ENCODE results near the gene KIF18A.
"Not testable (repeated sequence)": the region's sequence is repeated elsewhere in the genome, so short reads cannot be mapped to it uniquely, and the experiment has no call there.

Gene KIF18A

DNA sequence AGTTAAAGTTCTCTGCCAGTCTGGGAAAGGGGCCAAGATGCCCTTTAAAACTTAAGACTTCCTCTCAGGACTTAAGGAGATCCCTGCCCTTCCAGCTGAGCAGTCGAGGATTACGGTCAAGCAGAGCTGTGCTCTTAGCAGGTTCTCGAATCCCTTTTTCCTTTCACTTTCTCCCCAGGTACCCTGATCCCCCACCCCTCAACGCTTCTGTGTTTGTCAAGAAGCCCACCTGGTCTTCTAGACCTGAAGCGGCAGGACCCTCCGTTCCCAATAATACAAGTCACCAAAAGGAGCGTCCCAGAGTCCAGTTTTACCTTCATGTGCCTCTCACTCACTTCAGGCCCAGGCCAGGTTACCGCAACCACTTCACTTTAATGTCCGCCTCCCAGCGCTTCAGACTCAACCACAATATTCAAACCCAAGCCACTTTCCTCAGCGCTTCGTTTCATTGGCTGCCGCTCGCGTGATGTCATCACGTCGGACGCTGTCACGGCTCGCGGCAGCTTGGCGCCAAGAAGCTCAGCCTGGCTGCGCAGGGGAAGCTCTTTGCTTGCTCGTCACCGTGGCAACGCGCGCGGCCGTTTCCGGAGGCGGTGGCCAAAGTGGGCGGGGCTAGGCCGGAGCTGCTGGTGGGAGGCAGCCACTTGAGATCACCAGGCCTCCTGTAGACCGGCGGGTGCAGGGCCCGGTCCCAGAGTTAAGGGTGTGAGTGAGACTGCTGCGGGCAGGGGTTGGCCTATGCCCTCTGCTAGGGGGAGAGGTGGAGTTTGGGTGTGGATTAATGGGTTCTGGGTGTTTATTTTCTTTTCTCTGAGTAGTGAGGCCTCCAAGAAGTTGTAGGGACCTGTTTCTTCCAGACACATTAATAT, at the start of gene KIF18A, which contains the start of gene METTL15:
KIF18A (minus strand) TSS at position 407 of the 869 bp plus-strand sequence. CDS start 10,209 bp downstream, outside the sequence.
METTL15 (plus strand) TSS at position 639 of the 869 bp plus-strand sequence. CDS start 4,947 bp downstream, outside the sequence.
- peak; percentile 96 to 97 for DNase-seq (ENCODE audit: low read depth in 2 of 2)

DNA sequence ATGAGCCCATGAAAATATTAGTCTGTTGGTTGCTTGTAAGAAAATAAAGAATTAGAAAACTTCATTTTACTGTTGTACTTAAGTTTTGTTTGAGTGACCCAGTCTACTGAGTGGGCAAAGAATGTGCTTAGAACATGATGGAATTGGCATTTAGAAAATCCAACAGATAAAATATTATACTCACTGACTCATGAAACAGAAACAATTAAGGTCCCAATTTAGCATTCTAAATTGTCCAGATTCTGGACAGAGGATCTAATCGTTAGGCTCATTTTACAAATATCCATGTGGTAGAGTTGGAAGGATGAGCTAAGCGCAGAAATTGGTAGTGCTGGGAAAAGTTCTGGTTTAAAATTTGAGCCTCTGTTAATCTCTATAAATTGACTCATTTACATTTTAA, 45.6 kb upstream of the KIF18A start:
- no peak for DNase-seq (ENCODE audit: low read depth in 2 of 2)

DNA sequence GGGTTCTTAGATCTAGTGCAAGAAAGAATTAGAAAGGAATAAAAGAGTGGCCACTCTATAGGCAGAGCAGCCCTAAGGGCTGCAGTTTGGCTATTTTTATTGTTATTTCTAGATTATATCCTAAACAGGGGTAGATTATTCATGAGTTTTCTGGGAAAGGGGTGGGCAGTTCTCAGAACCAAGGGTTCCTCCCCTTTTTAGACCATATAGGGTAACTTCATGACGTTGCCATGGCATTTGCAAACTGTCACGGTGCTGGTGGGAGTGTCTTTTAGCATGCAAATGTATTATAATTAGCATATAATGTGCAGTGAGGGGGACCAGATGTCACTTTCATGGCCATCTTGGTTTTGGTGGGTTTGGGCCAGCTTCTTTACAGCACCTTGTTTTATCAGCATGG, 44.8 kb upstream of the KIF18A start:
- DNase-seq (ENCODE audit: low read depth in 2 of 2) = no peak

DNA sequence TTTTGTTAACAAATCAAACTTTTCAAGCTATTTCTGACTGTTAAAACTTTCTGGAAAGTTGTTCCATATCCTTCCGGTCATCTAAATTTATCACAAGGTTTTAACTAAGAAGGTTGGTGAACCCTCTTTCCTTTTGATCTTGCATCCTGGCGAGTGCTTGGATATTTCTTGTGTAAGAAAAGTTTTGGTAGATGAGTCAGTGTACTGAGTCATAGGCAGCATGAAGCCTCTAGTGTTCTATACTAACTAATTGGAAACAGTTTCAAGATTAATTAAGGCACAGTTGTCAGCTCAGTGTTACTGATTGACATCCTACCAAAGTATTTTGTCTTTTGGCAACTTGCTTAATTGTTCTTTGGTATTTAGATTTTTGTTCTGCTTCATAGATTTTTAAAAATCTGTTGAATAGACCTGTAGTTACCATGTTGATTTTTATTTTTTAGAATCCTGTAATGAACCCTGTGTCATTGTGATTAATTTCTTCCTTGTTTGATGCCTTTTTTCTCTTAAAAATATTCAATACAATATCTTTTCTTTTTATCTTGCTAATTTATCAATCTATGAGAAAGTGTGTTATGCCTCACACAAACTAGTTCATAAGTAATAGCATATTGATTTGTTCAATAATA, 38.3 kb upstream of the KIF18A start:
- DNase-seq (ENCODE audit: low read depth in 2 of 2) = no peak

DNA sequence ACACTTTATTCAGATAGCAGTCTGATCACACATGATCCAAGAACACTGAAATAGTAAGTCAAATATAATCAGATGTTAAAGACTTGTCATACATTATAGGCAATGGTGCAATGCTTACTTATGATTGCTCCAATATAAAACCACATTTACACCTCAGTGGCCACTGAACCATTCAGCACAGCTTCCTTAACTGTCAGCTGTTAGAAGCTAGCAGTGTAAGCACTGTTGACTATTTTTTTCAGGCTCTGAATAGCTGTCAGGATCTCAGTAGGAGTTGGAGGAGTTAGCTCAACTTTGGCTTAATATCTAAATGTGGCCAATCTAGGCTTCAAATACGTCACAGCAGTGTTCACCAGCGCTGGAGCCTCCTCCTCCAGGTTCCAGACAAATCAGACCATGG, 36.9 kb upstream of the KIF18A start:
- DNase-seq (ENCODE audit: low read depth in 2 of 2) = no peak

DNA sequence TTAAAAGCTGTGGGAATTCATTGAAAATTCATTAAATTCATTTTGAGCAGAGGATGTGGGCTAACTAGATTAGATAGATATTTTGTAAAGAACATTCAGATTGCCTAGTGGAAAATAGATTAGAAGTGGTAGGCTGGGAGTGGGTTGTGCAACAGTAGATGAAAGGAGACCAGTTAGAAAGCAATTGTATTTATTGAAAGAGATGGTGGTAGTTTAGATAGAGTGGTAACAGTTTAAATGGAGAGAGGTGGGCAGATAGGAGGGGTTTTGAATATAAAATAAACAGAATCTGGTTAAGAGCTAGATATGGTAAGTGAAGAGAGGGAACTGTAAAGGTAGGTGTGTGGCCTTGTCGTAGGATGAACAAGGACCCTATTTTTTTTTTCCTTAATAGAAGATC, 34.8 kb upstream of the KIF18A start:
- DNase-seq (ENCODE audit: low read depth in 2 of 2) = no peak

DNA sequence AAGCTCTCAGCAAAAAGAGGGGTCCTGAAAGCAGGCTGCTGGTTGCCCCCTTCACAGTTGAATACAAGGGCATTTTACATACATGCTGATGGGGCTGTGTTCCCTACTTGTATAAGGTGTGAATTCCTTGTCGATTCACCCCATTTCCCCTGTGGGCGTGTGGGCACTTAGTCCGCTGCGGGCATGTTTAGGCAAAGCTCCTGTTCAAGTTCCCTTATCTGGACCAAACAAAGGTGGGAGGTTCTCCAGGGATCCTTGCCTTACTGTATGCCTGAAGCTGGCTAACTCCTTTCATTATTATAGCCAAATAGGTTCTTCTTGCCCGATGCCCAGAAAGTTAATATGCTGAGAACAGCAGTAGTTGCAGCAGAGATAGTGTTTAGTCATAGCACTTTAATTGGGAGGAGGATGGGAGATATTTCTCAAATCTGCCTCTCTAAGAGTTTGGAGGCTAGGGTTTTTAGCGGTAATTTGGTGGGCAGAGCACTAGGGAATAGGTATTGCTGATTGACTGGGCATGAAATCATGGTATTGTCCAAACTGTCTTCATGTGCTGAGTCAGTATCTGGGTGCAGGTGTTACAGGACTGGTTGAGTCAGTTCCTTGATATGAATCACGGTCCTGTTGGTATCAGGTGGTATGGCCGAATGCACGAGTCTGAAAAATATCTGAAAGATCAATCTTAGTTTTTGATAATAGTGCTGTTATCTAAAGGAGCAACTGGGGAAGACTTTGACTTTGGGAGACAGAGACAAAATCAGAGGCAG, 32.9 kb upstream of the KIF18A start:
- DNase-seq (ENCODE audit: low read depth in 2 of 2) = no peak

DNA sequence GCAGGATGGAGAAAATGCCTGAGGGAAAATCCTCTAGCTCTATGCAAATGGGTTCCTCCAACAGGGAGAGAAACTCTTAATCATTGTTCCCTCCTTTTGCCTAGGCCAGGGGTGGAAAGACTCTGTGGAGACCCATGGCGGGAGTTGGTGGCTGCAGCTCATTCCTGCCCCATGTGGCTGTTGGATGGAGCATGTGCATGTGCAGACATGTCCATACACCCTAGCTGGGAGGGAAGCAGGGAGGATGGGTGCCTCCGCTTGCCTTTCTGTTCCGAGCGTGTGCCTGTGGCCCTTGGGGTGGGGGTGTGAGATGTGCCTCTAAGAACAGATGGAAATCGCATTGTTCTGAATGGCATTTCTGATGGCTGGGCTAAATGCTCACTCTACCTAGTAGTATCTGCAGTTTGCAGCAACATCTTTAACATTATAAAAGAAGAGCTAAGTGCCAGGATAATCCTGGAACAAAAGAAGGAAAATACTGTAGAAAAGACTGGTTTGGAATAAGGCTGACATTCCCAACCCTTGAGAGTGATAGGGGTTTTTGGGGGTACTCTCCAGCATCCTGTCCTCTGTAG, 32.0 kb upstream of the KIF18A start:
- DNase-seq (ENCODE audit: low read depth in 2 of 2) = no peak

DNA sequence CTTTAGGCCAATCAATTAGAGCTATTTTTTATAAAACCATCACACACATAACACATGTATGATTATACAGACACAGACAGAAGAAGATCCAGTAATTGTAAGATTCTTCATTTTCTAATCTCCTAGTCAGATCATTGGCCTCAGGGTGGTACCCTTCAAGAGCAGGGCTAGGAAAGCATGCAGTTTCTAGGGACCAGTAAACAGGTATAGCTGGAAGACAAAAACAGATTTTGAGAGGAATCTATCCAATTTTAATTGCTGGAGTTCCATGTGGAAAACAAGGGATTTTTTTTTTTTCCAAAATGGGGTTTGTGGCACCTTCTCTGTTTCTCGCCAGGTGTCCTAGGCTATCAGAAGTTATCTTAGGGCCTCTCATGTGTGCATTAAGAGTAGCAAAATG, 29.9 kb upstream of the KIF18A start:
- no peak for DNase-seq (ENCODE audit: low read depth in 2 of 2)

DNA sequence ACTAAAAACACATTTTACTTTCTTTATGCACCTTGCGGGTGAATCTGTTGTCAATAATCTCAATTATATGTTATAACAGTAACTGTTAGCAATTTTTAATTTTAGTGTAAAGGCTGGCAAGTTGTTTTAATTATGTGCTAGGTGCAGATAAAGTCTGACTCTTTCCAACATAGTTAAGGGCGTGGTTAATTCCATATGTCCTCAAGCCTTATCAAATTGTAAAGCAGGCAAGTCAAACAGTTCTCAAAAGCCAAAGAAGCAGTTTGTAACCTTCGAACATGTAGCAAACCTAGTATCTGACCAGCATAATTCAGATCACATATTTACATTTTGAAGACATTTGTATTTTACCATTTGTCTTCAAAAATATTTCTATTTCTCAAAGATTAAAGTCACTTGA, 29.4 kb upstream of the KIF18A start:
- no peak for DNase-seq (ENCODE audit: low read depth in 2 of 2)

DNA sequence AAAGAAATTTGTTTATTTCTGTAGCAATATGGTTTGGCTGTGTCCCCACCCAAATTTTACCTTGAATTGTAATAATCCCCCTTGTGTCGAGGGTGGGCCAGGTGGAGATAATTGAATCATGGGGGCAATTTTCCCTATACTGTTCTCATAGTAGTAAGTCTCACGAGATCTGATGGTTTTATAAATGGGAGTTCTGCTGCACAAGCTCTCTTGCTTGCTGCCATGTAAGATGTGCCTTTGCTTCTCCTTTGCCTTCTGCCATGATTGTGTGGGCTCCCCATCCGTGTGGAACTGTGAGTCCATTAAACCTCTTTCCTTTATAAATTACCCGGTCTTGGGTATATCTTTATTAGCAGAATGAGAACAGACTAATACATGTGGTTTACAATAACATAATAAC, 28.2 kb upstream of the KIF18A start:
- DNase-seq (ENCODE audit: low read depth in 2 of 2) = not testable (repeated sequence)

DNA sequence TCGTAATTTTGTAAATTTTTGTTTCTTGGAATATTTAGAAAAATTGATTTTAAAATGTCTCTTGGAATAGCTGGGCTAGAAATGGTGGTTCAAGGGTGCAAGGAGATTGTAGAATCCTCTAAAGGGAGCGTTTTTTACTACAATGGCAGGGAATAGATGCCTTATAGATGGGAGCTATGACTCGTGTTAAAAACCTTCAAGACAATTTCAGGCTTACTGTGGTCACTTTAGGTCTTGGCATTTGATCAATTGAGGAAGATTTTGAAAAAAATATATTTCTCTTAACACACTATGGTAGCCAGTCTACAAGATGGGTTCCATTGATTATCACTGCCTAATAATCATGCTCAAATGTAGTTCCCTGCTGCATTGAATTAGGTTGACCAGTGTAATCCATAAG, 25.2 kb upstream of the KIF18A start:
- DNase-seq (ENCODE audit: low read depth in 2 of 2) = no peak

DNA sequence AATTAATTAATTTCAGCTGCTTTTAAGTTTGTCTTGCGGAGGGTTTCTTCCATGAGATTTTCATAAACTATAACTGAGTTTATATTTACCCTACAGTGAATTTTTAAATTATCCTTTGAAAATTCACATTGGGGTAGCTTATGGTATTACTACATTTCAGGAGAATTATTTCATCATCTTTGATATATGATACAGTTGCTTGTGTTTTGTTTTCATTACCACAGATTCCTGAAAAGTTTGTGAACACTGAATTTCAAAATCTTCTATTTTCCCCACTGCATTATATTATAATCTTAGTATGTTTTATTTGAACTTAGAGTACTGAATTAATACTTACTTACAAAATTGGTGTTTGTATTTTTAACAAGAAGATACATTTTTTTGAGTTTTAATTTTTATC, 24.6 kb upstream of the KIF18A start:
- no peak for DNase-seq (ENCODE audit: low read depth in 2 of 2)

DNA sequence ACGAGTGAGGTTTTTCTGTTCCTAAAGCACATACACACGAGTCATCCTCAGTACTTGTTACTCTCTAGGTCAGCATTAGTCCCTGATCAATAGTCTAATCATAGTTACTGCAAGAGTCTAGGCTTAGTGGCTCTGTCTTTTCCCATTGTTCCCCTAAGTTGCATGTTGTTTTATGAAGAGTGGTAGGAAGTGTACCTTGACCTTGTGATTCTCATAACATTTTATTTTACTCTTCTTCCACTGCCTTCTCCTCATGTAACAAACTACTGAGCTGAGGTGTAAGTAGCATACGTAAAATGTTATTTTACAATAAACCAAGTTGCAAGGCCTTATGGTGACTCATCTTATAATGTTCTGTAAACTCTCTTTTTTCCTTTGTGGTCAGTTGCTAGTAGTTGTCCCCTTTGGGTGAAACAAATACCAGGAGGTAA, 15.2 kb upstream of the KIF18A start:
- DNase-seq (ENCODE audit: low read depth in 2 of 2) = no peak

DNA sequence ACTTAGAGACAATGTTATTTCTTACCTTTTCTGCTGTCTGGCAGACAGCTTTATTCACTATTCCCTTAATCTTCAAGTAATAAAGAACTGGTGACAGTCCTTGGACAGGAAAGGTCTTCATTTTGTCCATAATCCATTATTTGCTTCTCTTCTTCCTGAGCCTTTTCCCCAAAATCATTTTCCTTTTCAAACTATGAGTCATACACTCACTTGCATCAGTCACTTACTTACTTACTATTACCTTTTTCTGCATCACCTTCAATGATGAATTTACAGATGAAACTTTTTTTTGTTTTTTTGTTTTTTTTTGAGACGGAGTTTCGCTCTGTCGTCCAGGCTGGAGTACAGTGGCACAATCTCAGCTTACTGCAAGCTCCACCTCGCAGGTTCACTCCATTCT, 9.8 kb upstream of the KIF18A start:
- no peak for DNase-seq (ENCODE audit: low read depth in 2 of 2)

DNA sequence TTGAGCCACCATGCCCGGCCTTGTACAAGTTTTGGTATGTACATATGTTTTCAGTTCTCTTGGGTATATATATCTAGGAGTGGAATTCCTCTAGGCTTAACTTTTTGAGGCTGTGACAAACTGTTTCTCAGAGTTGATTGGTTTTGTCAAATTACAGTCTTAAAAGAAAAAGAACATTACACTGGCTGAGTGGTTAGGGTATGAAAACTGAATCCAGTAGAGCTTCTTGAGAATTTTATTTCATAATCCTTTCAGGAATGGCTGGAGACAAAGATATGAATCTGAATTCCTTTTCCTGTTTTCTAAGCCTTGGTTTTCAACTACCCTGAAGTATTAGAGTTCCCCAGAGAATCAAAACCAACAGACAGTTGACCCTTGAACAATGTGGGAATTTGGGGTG, 6.8 kb upstream of the KIF18A start:
- no peak for DNase-seq (ENCODE audit: low read depth in 2 of 2)

DNA sequence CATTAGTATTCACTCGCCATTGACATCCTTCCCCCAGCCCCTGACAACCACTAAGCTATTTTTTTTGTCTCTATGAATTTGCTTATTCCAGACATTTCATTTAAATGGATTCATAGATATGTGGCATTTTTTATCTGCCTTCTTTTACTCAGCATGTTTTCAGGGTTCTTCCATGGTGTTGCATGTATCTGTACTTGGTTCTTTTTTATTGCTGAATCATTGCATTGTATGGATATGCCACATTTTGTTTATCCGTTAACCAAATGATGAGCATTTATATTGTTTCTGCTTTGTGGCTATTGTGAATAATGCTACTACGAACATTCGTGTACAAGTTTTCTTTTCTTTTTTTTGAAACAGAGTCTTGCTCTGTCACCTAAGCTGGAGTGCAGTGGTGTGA, 6.2 kb upstream of the KIF18A start:
- no peak for DNase-seq (ENCODE audit: low read depth in 2 of 2)

DNA sequence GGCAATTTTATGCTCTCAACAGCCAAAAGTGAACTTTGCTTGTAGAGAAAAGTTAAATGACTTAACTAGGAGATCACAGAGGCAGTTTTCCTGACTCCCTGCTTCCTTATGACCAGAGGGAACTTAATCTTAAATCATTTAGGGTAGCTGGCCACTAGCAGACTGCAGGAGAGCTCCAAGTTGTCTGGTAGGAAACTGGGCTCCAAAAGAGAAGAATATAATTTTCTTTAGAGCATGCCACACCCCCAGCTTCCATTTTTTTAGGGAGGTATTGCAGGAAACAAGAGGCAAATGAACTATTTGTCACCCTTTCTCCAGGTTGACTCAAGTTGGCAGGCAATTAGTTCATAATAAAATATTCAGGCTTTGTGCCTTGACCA, 2.9 kb upstream of the KIF18A start:
- no peak for DNase-seq (ENCODE audit: low read depth in 2 of 2)

DNA sequence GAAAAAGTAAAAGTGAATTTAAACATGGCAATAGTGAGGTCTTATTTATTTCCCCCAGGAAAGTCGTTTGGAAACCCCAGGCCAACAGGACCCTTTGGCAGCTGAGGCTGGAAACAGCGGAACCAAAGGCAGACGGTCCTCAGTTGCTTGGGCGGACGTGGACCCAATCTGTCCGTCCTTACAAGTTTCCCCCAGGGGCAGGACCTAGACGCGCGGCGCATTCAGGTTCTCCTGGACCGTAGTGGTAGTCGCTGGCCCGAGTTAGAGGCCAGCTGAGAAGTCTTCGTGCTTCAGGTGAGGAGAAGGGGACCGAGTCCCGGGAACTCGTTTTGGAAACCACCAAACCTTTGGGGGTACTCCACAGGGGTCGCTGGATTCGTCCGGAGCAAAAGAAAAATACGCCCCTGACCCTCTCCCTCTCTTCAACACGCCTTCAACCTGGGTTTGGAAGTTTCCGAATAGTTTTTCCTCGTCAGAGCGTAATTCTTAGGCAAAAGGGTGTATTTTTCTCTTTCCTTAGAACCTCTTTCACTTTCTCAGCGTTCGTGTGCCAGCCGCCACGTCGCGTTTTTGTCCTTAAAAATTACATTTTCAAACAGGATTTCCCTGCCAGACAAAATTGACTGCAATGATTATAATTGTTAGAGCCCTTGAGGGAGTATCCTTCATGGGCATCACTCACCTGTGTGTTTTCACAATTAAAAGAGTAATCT, 2.3 kb upstream of the KIF18A start:
- DNase-seq (ENCODE audit: low read depth in 2 of 2) = peak in 1 of 2 donors; percentile 27

DNA sequence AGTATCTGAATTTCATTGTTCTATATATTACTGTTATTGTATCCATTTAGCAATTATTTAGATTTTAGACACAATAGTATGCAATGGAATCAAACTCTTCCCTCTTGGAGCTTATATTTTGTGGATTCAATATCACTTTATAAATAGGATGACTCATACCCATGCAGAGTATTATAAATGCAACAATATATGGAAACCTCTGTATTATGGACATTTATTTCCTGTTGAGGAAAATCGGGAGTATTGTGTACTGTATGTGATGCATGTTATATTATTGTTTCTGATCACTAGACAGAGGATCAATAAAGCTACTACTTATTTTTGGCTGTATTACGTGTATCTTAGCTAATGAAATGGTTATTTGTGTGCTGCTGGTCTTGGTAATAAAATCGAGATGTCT, 1.0 kb upstream of the KIF18A start:
- no peak for DNase-seq (ENCODE audit: low read depth in 2 of 2)

DNA sequence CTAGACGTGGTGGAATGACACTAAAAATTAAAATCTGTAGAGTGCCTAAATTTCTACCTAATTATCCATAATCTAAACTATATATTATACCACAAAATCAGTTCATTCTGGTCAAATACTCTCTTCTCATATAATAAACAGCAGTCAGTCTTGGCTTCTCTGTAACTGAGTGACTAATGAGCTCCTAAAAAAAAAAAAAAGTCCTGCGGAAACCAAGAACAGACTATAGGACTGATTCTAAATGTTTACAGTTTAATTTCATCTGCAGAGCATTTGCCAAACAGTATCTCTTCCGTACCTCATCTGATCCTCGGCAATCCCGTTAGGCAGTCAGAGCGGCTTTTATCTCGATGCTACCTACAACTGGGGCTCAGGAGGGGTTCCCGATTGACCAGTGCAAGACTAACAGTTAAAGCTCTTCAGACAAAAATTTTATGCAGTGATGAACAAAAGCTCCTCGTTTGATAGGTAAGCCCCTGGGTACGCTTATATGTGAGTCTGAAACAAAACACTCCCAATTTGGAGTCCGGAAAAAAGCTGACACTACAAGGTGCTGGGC, 686 bp downstream of the KIF18A start:
- DNase-seq (ENCODE audit: low read depth in 2 of 2) = peak in 1 of 2 donors; percentile 0

Measured in stimulated activated CD8-positive, alpha-beta memory T cell treated with anti-CD3 and anti-CD28 coated beads, Interleukin-7, amount 100 ng/mL, for 1 hour (primary cell).